ENCODE data around the gene MCF2L2.

Gene MCF2L2

GRCh38 chr3:183360971-183361624, 67.3 kb downstream of the MCF2L2 start:
- no peak for DNase-seq
- in situ Hi-C loops (cut with HindIII; ENCODE audit: low pct_ligation_motif_present, low sequenced_read_pairs): no loop called here
- Histone ChIP-seq H3K36me3 (replicated peaks) (no peaks in the 10 kb centered on the region), H3K4me3 (ENCODE audit: low read depth, low read length) (no peak overlapping the region), H3K27me3 (replicated peaks) (no peaks in the 10 kb centered on the region), H3K27ac (no peak overlapping the region)
- TF ChIP-seq, protein P1, sequence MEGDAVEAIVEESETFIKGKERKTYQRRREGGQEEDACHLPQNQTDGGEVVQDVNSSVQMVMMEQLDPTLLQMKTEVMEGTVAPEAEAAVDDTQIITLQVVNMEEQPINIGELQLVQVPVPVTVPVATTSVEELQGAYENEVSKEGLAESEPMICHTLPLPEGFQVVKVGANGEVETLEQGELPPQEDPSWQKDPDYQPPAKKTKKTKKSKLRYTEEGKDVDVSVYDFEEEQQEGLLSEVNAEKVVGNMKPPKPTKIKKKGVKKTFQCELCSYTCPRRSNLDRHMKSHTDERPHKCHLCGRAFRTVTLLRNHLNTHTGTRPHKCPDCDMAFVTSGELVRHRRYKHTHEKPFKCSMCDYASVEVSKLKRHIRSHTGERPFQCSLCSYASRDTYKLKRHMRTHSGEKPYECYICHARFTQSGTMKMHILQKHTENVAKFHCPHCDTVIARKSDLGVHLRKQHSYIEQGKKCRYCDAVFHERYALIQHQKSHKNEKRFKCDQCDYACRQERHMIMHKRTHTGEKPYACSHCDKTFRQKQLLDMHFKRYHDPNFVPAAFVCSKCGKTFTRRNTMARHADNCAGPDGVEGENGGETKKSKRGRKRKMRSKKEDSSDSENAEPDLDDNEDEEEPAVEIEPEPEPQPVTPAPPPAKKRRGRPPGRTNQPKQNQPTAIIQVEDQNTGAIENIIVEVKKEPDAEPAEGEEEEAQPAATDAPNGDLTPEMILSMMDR (IDR thresholded peaks at IDR 0.05; ENCODE audit: low read depth, low read length, missing control alignments): no peak

GRCh38 chr3:183359036-183359435, 69.4 kb downstream of the MCF2L2 start:
- Histone ChIP-seq H3K27me3 (replicated peaks) (no peaks in the 10 kb centered on the region), H3K36me3 (replicated peaks) (no peaks in the 10 kb centered on the region), H3K4me3 (ENCODE audit: low read depth, low read length) (no peak overlapping the region), H3K27ac (no peak overlapping the region)
- TF ChIP-seq, protein P1 (IDR thresholded peaks at IDR 0.05; ENCODE audit: low read depth, low read length, missing control alignments): no peak
- DNase-seq: no peak
- in situ Hi-C loops (cut with HindIII; ENCODE audit: low pct_ligation_motif_present, low sequenced_read_pairs): no loop called here

- H3K4me3 ChIP-seq (ENCODE audit: low read depth, low read length): no peak overlapping the region
- TF ChIP-seq, protein P1 (IDR thresholded peaks at IDR 0.05; ENCODE audit: low read depth, low read length, missing control alignments): no peak
- in situ Hi-C loops (cut with HindIII; ENCODE audit: low pct_ligation_motif_present, low sequenced_read_pairs): no loop called here
- H3K27me3 ChIP-seq (replicated peaks): no peaks in the 10 kb centered on the region
- H3K27ac ChIP-seq: no peak overlapping the region
- H3K36me3 ChIP-seq (replicated peaks): no peaks in the 10 kb centered on the region
- DNase-seq: no peak
These were observed 70.8 kb downstream of the MCF2L2 start for GRCh38 chr3:183357564-183358079.

- Histone ChIP-seq H3K27me3 (replicated peaks) (no peaks in the 10 kb centered on the region), H3K27ac (no peak overlapping the region), H3K4me3 (ENCODE audit: low read depth, low read length) (no peak overlapping the region), H3K36me3 (replicated peaks) (no peaks in the 10 kb centered on the region)
- TF ChIP-seq, protein P1 (IDR thresholded peaks at IDR 0.05; ENCODE audit: low read depth, low read length, missing control alignments): no peak
- in situ Hi-C loops (cut with HindIII; ENCODE audit: low pct_ligation_motif_present, low sequenced_read_pairs): no loop called here
- no peak for DNase-seq
These were observed 71.5 kb downstream of the MCF2L2 start for GRCh38 chr3:183356920-183357319.

- Histone ChIP-seq H3K4me3 (ENCODE audit: low read depth, low read length) (no peak overlapping the region), H3K27me3 (replicated peaks) (no peaks in the 10 kb centered on the region), H3K36me3 (replicated peaks) (no peaks in the 10 kb centered on the region), H3K27ac (no peak overlapping the region)
- TF ChIP-seq, protein P1 (IDR thresholded peaks at IDR 0.05; ENCODE audit: low read depth, low read length, missing control alignments): no peak
- in situ Hi-C loops (cut with HindIII; ENCODE audit: low pct_ligation_motif_present, low sequenced_read_pairs): no loop called here
- DNase-seq: no peak
These were observed 73.5 kb downstream of the MCF2L2 start for GRCh38 chr3:183354874-183355273.
